H1 (cell line): Measurements from ENCODE around the gene STK16. TPM values are rescaled to one million over a fixed set of nuclear protein-coding genes. Genes with fewer than 3 reads are reported as not detected.

Source experiments
- ATF2 ChIP-seq: IDR thresholded peaks from 2 replicates; pipeline ENCODE4 v1.6.1; 2012; ENCODE audit warnings: low read length, inconsistent platforms
- BRCA1 ChIP-seq: IDR thresholded peaks from 2 replicates; pipeline ENCODE4 v1.6.1; 2012; ENCODE audit warnings: low read depth, low read length, improper control_type of control experiment
- EP300 ChIP-seq, 2 experiments: IDR thresholded peaks; 1 replicate in 1 of 2; 2 replicates in 1 of 2; pipeline ENCODE4 v1.6.1; 2011 to 2012; ENCODE audit warnings: low read depth in 2 of 2, low read length in 2 of 2, mild to moderate bottlenecking in 2 of 2, borderline replicate concordance in 1 of 2, inconsistent platforms in 1 of 2, moderate library complexity in 1 of 2
- PHF8 ChIP-seq: fragments of 200-600 bp; sonication (generic); conservative IDR thresholded peaks from 2 replicates; pipeline ENCODE4 v1.7.1; 2012; ENCODE audit warnings: low read depth, mild to moderate bottlenecking, inconsistent platforms, low read length, moderate library complexity
- TAF1 ChIP-seq: IDR thresholded peaks from 2 replicates; pipeline ENCODE4 v1.6.1; 2011; ENCODE audit warnings: mild to moderate bottlenecking, low read depth, low read length
- TAF7 ChIP-seq: optimal IDR thresholded peaks from 2 replicates; pipeline ENCODE3; 2011; ENCODE audit warnings: low read depth, mild to moderate bottlenecking, inconsistent platforms, low read length, moderate library complexity, borderline replicate concordance
- polyA plus RNA-seq, 7 experiments: library from polyadenylated mRNA; depleted of rRNA in 3 of 7; stranded (reverse) in 5 of 7; unstranded in 2 of 7; fragments of >200 nt in 5 of 7; fragments of 200-250 nt in 2 of 7; gene quantifications; 1 replicate in 5 of 7; 2 replicates in 1 of 7; 4 replicates in 1 of 7; pipeline versions ENCODE4 v1.2.1 to v1.2.3, GENCODE V29; 2011 to 2013; ENCODE audit warnings: missing spikeins in 2 of 7, mixed read lengths in 2 of 7
- total RNA-seq: library from RNA; stranded (reverse); fragmentation: NEBNext Ultra II Directional; extraction: Animal tissue kit (Norgen Biotek cat#: 25700); gene quantifications from 2 replicates; pipeline ENCODE4 v1.2.1, GENCODE V29; 2021
- TF ChIP-seq, protein P1 (sequence below): fragments of 300-600 bp; sonication (generic); IDR thresholded peaks from 2 replicates; pipeline ENCODE4 v1.7.1; 2012; ENCODE audit warnings: low read length, moderate library complexity, mild to moderate bottlenecking, inconsistent platforms; ENCODE audit not compliant: insufficient replicate concordance

The STK16 gene
- total and polyA plus RNA-seq, 2 of the 8 experiments (the other 6 are each of a cell fraction or from before 2014, with no cell fraction given): 21.3 to 51.4 TPM

DNA sequence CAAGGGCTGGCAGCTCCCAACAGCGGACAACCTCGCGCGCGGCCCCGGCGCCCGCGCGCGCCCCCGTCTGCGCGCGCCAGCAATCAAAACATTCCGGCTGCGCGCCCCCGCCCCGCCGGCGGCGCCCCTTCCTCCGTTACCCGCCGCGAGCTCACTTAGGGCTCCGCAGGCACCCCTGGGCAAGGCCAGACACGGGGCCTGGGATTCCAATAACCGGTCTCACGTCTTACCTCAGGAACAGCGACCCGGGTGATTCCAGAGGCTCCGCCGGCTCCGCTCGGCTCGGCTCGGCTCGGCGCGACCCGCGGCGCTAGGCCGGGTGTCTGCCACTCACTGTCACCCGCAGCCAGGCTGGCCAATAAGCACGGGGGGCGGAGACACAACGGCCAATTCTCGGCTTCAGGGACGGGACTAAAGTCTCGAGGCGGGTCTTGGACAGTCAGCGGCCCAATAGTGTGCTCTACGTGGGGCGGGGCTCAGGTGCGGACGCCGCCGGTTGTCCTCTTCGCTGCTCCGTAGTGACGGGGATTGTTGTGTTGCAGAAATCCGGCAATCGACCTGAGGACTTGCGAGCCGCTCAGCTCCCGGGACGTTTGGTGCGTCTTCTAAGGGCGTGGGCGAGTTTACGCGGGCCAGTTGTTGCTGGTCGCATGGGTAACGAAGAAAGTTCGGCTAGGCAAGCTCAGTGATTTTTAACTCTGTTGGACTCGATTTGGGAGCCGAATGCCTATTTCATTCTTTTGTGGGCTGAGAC, 15.8 kb upstream of the STK16 start, which contains the start of the genes ANKZF1 and ATG9A (continued):
- TF ChIP-seq, protein P1, sequence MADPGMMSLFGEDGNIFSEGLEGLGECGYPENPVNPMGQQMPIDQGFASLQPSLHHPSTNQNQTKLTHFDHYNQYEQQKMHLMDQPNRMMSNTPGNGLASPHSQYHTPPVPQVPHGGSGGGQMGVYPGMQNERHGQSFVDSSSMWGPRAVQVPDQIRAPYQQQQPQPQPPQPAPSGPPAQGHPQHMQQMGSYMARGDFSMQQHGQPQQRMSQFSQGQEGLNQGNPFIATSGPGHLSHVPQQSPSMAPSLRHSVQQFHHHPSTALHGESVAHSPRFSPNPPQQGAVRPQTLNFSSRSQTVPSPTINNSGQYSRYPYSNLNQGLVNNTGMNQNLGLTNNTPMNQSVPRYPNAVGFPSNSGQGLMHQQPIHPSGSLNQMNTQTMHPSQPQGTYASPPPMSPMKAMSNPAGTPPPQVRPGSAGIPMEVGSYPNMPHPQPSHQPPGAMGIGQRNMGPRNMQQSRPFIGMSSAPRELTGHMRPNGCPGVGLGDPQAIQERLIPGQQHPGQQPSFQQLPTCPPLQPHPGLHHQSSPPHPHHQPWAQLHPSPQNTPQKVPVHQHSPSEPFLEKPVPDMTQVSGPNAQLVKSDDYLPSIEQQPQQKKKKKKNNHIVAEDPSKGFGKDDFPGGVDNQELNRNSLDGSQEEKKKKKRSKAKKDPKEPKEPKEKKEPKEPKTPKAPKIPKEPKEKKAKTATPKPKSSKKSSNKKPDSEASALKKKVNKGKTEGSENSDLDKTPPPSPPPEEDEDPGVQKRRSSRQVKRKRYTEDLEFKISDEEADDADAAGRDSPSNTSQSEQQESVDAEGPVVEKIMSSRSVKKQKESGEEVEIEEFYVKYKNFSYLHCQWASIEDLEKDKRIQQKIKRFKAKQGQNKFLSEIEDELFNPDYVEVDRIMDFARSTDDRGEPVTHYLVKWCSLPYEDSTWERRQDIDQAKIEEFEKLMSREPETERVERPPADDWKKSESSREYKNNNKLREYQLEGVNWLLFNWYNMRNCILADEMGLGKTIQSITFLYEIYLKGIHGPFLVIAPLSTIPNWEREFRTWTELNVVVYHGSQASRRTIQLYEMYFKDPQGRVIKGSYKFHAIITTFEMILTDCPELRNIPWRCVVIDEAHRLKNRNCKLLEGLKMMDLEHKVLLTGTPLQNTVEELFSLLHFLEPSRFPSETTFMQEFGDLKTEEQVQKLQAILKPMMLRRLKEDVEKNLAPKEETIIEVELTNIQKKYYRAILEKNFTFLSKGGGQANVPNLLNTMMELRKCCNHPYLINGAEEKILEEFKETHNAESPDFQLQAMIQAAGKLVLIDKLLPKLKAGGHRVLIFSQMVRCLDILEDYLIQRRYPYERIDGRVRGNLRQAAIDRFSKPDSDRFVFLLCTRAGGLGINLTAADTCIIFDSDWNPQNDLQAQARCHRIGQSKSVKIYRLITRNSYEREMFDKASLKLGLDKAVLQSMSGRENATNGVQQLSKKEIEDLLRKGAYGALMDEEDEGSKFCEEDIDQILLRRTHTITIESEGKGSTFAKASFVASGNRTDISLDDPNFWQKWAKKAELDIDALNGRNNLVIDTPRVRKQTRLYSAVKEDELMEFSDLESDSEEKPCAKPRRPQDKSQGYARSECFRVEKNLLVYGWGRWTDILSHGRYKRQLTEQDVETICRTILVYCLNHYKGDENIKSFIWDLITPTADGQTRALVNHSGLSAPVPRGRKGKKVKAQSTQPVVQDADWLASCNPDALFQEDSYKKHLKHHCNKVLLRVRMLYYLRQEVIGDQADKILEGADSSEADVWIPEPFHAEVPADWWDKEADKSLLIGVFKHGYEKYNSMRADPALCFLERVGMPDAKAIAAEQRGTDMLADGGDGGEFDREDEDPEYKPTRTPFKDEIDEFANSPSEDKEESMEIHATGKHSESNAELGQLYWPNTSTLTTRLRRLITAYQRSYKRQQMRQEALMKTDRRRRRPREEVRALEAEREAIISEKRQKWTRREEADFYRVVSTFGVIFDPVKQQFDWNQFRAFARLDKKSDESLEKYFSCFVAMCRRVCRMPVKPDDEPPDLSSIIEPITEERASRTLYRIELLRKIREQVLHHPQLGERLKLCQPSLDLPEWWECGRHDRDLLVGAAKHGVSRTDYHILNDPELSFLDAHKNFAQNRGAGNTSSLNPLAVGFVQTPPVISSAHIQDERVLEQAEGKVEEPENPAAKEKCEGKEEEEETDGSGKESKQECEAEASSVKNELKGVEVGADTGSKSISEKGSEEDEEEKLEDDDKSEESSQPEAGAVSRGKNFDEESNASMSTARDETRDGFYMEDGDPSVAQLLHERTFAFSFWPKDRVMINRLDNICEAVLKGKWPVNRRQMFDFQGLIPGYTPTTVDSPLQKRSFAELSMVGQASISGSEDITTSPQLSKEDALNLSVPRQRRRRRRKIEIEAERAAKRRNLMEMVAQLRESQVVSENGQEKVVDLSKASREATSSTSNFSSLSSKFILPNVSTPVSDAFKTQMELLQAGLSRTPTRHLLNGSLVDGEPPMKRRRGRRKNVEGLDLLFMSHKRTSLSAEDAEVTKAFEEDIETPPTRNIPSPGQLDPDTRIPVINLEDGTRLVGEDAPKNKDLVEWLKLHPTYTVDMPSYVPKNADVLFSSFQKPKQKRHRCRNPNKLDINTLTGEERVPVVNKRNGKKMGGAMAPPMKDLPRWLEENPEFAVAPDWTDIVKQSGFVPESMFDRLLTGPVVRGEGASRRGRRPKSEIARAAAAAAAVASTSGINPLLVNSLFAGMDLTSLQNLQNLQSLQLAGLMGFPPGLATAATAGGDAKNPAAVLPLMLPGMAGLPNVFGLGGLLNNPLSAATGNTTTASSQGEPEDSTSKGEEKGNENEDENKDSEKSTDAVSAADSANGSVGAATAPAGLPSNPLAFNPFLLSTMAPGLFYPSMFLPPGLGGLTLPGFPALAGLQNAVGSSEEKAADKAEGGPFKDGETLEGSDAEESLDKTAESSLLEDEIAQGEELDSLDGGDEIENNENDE: no peak
- peak; percentile 93 for TF ChIP-seq TAF1
- peak; percentile 48; the same call in 1 of the 2 replicates for TF ChIP-seq PHF8
- TF ChIP-seq BRCA1: no peak
- 0 out of 3 replicates have a peak, but pooled peaks of 1 of the 2 experiments have one; percentile 13 for TF ChIP-seq EP300 (IDR thresholded peaks at IDR 0.05; ENCODE audit: borderline replicate concordance in 1 of 2, low read depth in 2 of 2, low read length in 2 of 2)
- peak; percentile 50; the same call in 1 of the 2 replicates for TF ChIP-seq ATF2
- TF ChIP-seq TAF7: peak; percentile 64
